ENCODE results near the gene SANBR. TPM values are rescaled to one million over a fixed set of nuclear protein-coding genes. Genes with fewer than 3 reads are reported as not detected.

SANBR gene
- total and polyA plus RNA-seq, 2 of the 13 experiments (the other 11 are each of a cell fraction or from before 2014, with no cell fraction given), result 9.8 to 20.9 TPM

GRCh38 chr2:61045999-61046398 is 19.7 kb upstream of the SANBR start:
- H3K36me3 ChIP-seq (replicated peaks in 1 of 2; ENCODE audit: control insufficient read depth in 1 of 2, insufficient read depth in 2 of 2, low read length in 2 of 2), result peaks cover 10 to 67% of the 10 kb centered on the region in 2 experiments
- intact Hi-C loops (cut with micrococcal nuclease; ENCODE audit: unreplicated experiment), result no loop called here
- H3K9me3 ChIP-seq (ENCODE audit: low read length), result no peaks in the 10 kb centered on the region
- peaks cover 6% of the 10 kb centered on the region for H3K79me2 ChIP-seq (ENCODE audit: insufficient read depth, low read length)
- H3K27ac ChIP-seq (ENCODE audit: extremely low read length, insufficient read depth, low read length), result no peak overlapping the region
- ATAC-seq (no peak), DNase-seq (ENCODE audit: low spot score) (no peak), FAIRE-seq (no peak)
- POLR2A ChIA-PET, result no interaction called here
- no peak overlapping the region for H3K9ac ChIP-seq (ENCODE audit: insufficient read depth, low read depth, low read length)
- peaks cover 5% of the 10 kb centered on the region; the same call in 1 of the 2 replicates for H3K4me1 ChIP-seq (ENCODE audit: insufficient read depth, low read length)
- TF ChIP-seq, protein P1, sequence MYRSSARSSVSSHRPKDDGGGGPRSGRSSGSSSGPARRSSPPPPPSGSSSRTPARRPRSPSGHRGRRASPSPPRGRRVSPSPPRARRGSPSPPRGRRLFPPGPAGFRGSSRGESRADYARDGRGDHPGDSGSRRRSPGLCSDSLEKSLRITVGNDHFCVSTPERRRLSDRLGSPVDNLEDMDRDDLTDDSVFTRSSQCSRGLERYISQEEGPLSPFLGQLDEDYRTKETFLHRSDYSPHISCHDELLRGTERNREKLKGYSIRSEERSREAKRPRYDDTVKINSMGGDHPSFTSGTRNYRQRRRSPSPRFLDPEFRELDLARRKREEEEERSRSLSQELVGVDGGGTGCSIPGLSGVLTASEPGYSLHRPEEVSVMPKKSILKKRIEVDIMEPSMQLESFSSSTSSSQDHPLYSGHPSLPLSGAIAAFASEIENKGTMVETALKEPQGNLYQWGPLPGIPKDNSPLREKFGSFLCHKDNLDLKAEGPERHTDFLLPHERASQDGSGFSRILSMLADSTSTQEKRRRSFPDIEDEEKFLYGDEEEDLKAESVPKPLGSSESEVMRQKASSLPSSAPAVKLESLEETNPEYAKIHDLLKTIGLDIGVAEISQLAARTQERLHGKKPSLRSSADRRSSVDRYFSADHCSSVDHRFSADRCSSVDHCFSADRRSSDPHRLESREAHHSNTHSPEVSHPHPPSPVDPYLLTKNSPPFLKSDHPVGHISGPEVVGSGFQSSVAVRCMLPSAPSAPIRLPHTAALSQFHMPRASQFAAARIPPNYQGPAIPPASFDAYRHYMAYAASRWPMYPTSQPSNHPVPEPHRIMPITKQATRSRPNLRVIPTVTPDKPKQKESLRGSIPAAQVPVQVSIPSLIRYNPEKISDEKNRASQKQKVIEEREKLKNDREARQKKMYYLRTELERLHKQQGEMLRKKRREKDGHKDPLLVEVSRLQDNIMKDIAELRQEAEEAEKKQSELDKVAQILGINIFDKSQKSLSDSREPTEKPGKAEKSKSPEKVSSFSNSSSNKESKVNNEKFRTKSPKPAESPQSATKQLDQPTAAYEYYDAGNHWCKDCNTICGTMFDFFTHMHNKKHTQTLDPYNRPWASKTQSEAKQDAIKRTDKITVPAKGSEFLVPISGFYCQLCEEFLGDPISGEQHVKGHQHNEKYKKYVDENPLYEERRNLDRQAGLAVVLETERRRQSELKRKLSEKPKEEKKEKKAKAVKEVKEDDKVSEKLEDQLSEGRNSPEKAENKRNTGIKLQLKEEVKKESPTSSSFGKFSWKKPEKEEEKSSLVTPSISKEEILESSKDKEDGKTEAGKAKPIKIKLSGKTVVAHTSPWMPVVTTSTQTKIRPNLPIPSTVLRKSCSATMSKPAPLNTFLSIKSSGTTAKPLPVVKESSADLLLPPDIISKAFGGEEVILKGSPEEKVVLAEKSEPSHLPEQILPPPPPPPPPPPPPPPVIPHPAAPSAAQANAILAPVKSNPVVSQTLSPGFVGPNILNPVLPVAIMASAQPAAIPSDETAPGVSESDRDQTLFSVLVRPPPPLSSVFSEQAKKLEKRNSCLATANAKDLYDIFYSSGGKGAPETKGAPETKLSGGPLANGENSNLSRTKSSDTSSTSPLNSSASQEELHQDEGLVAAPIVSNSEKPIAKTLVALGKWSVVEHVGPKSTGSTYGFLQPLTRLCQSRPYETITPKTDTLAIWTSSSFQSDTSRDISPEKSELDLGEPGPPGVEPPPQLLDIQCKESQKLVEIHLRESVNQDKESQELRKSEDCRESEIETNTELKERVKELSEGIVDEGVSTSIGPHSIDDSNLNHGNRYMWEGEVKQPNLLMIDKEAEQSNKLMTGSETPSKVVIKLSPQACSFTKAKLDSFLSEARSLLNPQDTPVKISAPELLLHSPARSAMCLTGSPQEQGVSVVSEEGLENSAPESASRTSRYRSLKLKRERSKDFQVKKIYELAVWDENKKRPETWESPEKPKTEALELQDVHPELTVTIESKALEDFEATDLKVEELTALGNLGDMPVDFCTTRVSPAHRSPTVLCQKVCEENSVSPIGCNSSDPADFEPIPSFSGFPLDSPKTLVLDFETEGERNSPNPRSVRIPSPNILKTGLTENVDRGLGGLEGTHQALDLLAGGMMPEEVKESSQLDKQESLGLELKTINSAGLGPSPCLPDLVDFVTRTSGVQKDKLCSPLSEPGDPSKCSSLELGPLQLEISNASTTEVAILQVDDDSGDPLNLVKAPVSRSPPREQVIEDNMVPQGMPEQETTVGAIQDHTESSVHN (CRISPR knock-in tag; IDR thresholded peaks at IDR 0.05), result no peak
- TF ChIP-seq ZNF232 (CRISPR knock-in tag; IDR thresholded peaks at IDR 0.05; ENCODE audit: borderline replicate concordance), result no peak
- no peak for TF ChIP-seq FOXO1 (CRISPR knock-in tag; IDR thresholded peaks at IDR 0.05)
- TF ChIP-seq MTF1 (CRISPR knock-in tag; IDR thresholded peaks at IDR 0.05), result no peak
- TF ChIP-seq ZNF570 (CRISPR knock-in tag; IDR thresholded peaks at IDR 0.05; ENCODE audit: borderline replicate concordance), result no peak
- TF ChIP-seq ZNF790 (CRISPR knock-in tag; IDR thresholded peaks at IDR 0.05; ENCODE audit: borderline replicate concordance), result no peak
- no peak for TF ChIP-seq FOXA3 (CRISPR knock-in tag; IDR thresholded peaks at IDR 0.05)
- TF ChIP-seq XRCC5 (optimal IDR thresholded peaks at IDR 0.05; ENCODE audit: low read length), result no peak
- no TSS peak for BruUV-seq (replicated peaks)
- CTCF ChIA-PET (ENCODE audit: low intra/inter-chr PET ratio, low total read pairs), result no interaction called here
- WGBS (ENCODE audit: low lambda C conversion rate), result 96% methylated on average over 4 of the region's 4 CpGs
- H2AFZ ChIP-seq (ENCODE audit: low read length), result no peak overlapping the region
- no peaks in the 10 kb centered on the region; the same call in 1 of the 2 replicates for H4K20me1 ChIP-seq (ENCODE audit: insufficient read depth, low read length)
- no peaks in the 10 kb centered on the region for H3K27me3 ChIP-seq (ENCODE audit: control insufficient read depth in 1 of 2, insufficient read depth in 2 of 2, low read length in 2 of 2)
- H3K4me3 ChIP-seq (replicated peaks in 1 of 3; ENCODE audit: insufficient read depth in 1 of 3, low read depth in 2 of 3, low read length in 3 of 3), result no peak overlapping the region
- in situ Hi-C loops (cut with HindIII; ENCODE audit: extremely low pct_ligation_motif_present, low pct_unique_long_range_greater_than_20kb), result no loop called here
- H3K4me2 ChIP-seq (ENCODE audit: low read depth, low read length), result no peak overlapping the region
